ENCODE measurements around the gene PHF2.

GRCh38 chr9:93613791-93614190 is 37.4 kb downstream of the PHF2 start:
- TF ChIP-seq CTCF (IDR thresholded peaks at IDR 0.05) (no peak), EZH2 (IDR thresholded peaks at IDR 0.05; ENCODE audit: borderline replicate concordance, insufficient read depth, low read depth, low read length, poor library complexity, severe bottlenecking) (no peak)
